NCI-H524 treated with DMSO at 0.1 percent for 48 hours (cell line): Measurements from ENCODE around the gene RNLS.

Experiments used
- DNase-seq: peaks from one replicate; lab custom pipeline; 2025; lab: John Stamatoyannopoulos, UW

The RNLS gene

DNA sequence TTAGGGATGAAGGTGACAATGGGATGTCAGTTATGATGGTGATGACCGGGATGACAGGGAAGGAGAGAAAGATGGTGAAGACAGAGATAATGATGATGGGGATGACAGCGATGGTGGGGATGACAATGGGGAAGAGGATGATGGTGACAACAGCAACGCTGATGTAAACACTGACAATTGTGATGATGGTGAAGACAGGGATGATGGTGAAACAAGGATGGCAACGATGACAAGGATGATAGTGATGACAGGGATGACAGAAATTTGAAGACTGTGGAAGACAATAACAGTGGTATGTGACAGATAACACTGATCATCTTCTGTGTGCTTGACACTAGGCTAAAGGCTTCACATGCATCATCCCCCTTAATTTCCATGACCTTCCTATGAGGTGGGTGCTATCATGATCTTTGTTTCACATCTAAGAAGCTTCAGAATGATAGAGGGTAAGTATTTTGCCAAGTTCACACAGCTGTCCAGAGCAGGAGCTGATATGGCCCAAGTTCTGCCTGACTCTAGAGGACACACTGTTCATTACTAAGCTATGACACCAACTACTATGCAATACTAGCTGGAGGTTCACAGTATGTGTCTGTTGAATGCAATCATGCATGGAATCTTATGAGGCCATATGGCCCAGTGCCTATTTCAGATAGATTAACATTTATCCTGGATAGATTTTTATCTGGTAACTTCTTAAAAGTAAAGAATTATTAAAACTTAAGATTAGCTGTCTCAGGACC, 105.6 kb downstream of the RNLS start:
- DNase-seq, result no peak

- no peak for DNase-seq
These were observed 108.0 kb downstream of the RNLS start for GRCh38 chr10:88474884-88475844.

DNA sequence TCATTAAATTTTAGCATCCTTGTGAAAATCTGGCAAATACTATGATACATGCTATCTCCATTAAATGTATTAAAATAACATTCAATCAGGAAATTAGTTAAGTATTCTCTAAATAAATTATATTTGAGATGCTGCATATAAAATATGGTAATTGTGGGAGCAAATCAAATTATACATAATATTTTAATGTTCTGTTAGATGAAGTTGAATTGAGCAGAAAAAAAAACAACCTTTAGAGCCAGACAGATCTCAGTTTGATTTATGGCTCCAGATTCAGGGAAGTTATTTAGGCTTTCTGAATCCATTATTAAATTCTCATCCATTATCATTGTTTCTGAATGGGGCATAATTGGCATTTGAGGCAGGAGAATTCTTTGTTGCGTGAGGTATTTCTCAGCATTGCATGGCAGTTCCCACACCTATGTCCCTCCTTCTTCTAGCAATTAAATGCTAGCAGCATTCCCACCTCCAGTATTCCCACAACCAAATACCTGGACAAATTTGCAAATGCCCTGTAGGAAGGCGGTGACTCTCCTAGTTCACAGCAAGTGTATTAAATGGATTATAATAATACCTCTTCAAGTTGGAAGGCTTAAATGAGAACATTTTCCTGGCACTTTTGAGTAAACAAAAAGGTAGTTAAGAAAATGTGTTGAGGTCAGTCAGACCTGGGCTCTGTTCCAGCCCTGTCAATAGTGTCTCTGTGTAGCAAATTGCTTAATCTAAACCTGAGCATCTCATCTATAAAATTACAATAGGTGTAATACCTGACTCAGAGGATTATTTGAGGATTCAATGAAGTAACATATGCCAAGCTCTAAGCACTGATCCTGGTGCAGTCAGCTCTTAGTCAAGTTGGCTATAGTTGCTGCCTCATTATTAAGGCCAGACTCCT, 108.9 kb downstream of the RNLS start:
- no peak for DNase-seq

GRCh38 chr10:88472540-88472939, 110.6 kb downstream of the RNLS start:
- DNase-seq, result no peak

GRCh38 chr10:88471899-88472298, 111.2 kb downstream of the RNLS start:
- no peak for DNase-seq

- DNase-seq, result no peak
These were observed 115.2 kb downstream of the RNLS start for GRCh38 chr10:88467835-88468485.

GRCh38 chr10:88466786-88467185, 116.3 kb downstream of the RNLS start:
- no peak for DNase-seq

- no peak for DNase-seq
These were observed 117.4 kb downstream of the RNLS start for GRCh38 chr10:88465765-88466164.

- DNase-seq, result no peak
These were observed 119.3 kb downstream of the RNLS start for GRCh38 chr10:88463811-88464210.

- DNase-seq, result no peak
These were observed 121.7 kb downstream of the RNLS start for GRCh38 chr10:88461426-88461825.

DNA sequence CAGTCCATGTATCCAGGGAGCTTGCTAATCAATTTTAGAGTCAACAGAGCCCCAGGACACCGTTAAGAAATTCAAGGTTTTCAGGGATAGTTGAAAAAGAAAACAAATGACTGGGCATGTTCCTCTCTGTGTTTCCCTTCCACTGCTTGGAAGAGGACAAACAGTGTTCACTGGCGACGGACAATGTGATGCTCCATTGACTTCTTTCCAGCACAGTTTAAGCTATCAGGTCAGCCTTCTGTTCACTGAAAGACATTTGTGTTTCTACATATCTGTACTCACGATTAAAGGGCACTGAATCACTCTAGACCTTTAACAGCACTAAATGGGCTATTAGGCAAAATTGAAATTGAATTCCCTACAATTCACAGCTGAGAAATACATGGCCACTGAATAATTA, 123.6 kb downstream of the RNLS start:
- no peak for DNase-seq

GRCh38 chr10:88458209-88458608, 124.9 kb downstream of the RNLS start:
- DNase-seq, result no peak

- DNase-seq, result no peak
These were observed 125.5 kb downstream of the RNLS start for GRCh38 chr10:88457660-88458059.

GRCh38 chr10:88456730-88457129, 126.4 kb downstream of the RNLS start:
- DNase-seq, result no peak

DNA sequence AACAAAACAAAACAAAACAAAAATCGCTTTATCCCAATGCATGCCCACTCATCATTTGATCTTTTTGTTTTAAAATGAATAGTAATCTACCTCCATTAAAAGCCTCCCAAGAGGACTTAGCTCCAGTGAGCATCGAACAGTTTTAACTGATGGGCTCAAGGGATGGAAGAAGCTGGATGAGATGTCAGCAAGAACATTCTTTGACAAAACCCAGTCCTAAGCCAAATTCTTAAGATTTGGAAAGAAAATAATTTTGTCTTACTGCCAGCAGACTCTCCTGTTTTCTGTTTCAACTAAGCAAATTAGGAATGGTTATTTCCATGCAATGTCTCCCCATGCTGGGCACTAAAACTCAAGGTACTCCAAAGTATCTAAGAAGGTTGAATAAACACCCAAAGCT, 127.3 kb downstream of the RNLS start:
- no peak for DNase-seq

GRCh38 chr10:88450201-88450600, 132.9 kb downstream of the RNLS start:
- no peak for DNase-seq

GRCh38 chr10:88442716-88443115, 140.4 kb downstream of the RNLS start:
- DNase-seq, result no peak

DNA sequence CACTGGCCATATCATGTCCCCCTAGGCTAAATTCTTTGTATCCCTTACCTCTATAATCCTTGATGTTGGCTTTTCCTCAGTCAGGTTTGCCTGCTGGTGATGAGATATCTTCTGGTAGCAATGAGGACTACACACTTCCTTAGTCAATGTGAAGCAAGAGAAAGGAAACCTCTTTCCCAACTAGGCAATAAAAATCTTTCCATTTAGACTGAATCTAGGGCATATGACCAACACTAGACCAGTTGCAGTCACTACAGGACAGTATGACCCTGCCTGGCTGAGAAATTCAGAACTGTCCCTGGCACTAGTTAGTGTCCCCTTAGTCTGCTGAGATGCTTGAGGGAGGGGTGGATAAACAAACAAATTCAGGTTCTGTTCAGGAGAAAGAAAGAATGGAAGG, 142.6 kb downstream of the RNLS start:
- DNase-seq, result no peak

DNA sequence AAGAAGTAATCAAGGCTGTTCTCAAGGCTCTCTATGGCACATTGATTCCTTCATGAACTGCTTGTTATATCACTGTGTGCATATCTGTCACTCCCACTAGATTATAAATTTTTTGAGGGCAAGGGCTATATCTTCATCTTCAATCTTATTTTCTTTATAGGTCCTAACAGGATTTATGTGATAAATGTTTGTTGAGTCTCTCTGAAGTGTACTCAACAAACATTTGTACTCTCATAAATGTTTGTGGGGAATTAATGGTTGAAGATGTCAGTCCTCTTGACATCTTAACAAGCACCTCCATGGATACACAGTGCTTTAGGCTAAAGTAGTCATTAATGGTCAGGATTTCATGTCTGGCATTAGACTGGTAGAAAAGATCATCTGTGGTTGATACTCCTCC, 143.2 kb downstream of the RNLS start:
- DNase-seq, result no peak

GRCh38 chr10:88437411-88437810, 145.7 kb downstream of the RNLS start:
- no peak for DNase-seq

- no peak for DNase-seq
These were observed 149.4 kb downstream of the RNLS start for GRCh38 chr10:88433565-88434186.
